Ishikawa (cell line): ENCODE measurements around the gene NSMF.

Experiments
- CEBPB ChIP-seq: IDR thresholded peaks from 2 replicates; pipeline ENCODE4 v1.6.1; 2012
- EGR1 ChIP-seq: IDR thresholded peaks from 2 replicates; pipeline ENCODE4 v1.6.1; 2012
- EP300 ChIP-seq: IDR thresholded peaks from 2 replicates; pipeline ENCODE4 v1.6.1; 2012; ENCODE audit warnings: borderline replicate concordance
- RAD21 ChIP-seq: IDR thresholded peaks from 2 replicates; pipeline ENCODE4 v1.6.1; 2012; ENCODE audit warnings: low read depth
- TAF1 ChIP-seq: IDR thresholded peaks from 2 replicates; pipeline ENCODE4 v1.6.1; 2012; ENCODE audit warnings: low read depth, mild to moderate bottlenecking
- TEAD4 ChIP-seq: IDR thresholded peaks from 2 replicates; pipeline ENCODE4 v1.6.1; 2012
- YY1 ChIP-seq: IDR thresholded peaks from 2 replicates; pipeline ENCODE4 v1.6.1; 2012; ENCODE audit warnings: low read depth
- TF ChIP-seq, protein P1 (sequence below): IDR thresholded peaks from 2 replicates; pipeline ENCODE4 v1.6.1; 2012; ENCODE audit warnings: low read depth, mild to moderate bottlenecking

DNA sequence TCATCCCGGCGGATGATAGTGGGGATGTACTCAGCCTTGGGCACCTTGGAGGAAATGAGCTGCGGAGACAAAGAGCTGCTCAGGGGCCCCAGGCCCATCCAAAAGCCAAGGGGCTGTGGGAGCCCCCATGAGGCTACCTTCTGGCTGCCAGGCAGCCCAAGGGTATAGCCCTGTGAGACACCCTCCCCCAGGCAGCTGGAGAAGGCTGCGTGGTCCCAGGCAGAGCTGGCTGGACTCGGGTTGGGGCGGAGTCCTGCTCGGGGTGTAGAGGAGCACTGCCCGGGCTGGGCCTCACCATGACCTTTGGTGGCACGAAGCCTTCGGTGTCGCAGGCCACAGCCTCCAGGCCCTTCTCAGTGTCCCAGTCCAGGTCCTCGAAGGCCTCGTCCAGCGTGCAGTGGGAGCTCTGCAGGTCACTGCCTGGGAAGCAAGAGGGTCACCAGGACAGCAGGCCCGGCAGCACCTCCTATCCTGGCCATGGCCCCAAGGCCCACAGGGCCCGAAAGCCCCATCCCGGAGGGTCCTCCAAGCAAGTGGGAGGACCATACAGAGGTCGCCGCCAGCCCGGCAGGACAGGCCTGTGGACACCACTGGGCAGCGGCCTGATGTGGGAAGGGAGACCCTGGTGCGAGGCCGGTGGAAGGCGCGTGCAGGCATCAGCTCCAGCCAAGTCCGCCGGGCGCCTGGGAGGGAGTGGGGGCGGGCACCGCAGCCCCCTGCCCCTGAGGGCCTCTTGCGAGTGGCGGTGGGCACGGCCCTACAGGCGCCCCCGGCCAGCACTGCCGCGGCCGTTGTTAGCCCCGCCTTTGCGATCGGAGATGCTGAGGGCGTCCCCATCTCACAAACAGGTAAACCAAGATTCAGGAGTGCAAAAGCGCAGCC lies 6.1 kb downstream of the NSMF start:
- no peak for TF ChIP-seq EP300
- TF ChIP-seq, protein P1, sequence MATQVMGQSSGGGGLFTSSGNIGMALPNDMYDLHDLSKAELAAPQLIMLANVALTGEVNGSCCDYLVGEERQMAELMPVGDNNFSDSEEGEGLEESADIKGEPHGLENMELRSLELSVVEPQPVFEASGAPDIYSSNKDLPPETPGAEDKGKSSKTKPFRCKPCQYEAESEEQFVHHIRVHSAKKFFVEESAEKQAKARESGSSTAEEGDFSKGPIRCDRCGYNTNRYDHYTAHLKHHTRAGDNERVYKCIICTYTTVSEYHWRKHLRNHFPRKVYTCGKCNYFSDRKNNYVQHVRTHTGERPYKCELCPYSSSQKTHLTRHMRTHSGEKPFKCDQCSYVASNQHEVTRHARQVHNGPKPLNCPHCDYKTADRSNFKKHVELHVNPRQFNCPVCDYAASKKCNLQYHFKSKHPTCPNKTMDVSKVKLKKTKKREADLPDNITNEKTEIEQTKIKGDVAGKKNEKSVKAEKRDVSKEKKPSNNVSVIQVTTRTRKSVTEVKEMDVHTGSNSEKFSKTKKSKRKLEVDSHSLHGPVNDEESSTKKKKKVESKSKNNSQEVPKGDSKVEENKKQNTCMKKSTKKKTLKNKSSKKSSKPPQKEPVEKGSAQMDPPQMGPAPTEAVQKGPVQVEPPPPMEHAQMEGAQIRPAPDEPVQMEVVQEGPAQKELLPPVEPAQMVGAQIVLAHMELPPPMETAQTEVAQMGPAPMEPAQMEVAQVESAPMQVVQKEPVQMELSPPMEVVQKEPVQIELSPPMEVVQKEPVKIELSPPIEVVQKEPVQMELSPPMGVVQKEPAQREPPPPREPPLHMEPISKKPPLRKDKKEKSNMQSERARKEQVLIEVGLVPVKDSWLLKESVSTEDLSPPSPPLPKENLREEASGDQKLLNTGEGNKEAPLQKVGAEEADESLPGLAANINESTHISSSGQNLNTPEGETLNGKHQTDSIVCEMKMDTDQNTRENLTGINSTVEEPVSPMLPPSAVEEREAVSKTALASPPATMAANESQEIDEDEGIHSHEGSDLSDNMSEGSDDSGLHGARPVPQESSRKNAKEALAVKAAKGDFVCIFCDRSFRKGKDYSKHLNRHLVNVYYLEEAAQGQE = no peak
- no peak for TF ChIP-seq YY1
- TF ChIP-seq TEAD4 = no peak
- no peak for TF ChIP-seq CEBPB
- no peak for TF ChIP-seq RAD21
- no peak for TF ChIP-seq EGR1
- TF ChIP-seq TAF1 = no peak
